HTR-8/SVneo (cell line): ENCODE measurements around the gene FAM180A.
"Not testable (repeated sequence)": the region's sequence is repeated elsewhere in the genome, so short reads cannot be mapped to it uniquely, and the experiment has no call there.

ENCODE experiments used
- DNase-seq: peaks from one replicate; pipeline ENCODE4 v3.0.0; 2011; ENCODE audit warnings: low spot score, mixed read lengths; ENCODE audit not compliant: insufficient read length
- FAIRE-seq: peaks from 2 replicates; lab custom pipeline; 2011; peaks lifted over from hg19 to GRCh38; lab: Jason Lieb, UNC

The FAM180A gene

DNA sequence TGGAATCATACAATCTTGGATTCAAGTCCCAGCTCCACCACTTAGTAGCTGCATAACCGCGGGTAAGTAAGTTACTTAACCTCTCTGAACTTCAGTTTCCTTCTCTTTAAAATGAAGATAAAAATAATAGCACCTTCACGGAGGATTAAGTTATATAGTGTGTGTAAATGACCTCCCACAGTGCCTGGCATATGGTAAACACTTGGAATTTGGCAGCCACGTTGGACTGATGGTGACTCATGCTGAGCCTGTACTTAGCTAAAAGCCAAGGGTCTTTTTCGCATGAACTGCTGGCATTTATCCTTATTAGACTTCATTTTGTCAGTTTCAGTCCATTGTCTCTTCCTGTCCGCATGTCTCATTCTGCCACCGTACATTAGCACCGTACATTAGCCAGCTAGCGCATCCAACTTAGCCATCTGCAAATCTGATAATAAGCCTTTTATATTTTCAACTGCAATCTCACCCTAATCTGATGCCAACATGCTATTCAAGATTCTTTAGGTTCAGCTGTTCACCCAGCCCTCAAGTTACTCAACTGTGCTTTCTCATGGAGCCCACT lies 31.9 kb downstream of the FAM180A start:
- DNase-seq, result peak; percentile 26
- no peak for FAIRE-seq

DNA sequence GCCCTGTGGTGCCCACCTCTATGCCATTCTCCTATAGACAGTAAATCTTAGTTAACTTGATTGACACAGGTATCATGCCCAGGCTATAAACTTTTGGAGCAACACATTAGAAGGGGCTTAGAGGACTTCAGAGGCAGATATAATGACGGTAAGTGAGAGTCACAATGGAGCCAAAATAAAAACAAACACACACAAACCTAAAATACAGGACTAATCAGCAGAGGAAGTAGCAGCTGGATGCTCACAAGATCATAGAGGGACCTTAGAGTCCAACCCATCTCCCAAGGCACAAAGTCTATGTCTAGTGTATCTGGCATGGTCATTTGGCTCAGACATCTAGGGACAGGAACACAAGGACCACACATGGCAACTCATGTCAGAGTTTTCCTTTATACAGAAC lies 32.9 kb downstream of the FAM180A start:
- DNase-seq (no peak), FAIRE-seq (no peak)

DNA sequence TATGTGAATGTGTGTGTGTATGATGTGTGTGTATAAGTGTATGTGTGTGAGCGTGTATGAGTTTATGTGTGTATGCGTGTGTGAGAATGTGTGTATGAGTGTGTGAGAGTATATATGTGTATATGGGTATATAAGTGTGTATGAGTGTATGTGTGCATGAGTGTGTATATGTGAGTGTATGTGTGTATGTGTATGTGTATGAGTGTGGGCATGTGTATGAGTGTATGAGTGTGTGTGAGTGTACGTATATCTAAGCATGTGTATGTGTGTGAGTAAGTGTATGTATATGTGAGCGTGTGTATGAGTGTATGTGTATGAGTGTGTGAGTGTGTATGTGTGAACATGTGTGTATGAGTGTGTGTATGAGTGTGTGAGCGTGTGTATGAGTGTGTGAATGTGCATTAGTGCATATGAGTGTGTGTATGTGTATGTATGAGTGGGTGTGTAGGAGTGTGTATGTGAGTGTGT lies 33.5 kb downstream of the FAM180A start:
- DNase-seq, result no peak
- peak; percentile 62 for FAIRE-seq

DNA sequence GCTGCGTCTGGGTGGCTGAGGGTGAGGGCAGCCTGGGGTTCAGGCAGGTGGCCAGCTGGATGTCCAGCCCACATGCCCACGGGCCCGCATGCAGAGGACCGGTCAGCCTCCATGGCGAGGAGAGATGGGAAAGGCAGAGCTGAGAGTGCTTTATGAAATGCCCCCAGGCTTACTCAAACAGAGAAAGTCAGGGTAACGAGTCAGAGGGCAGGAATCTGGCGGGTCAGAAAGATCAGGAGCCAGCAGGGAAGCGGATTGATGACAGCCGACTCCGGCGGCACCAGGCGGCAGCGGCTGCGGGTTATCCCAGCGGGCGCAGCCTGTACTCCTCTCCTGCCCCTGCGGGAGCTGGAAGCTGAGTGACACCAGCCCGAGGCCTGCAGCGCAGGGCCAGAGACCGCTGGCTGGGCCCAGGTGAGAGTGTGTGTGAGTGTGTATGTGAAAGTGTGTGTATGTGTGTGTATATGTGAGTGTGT lies 34.0 kb downstream of the FAM180A start:
- FAIRE-seq, result peak; percentile 71
- peak; percentile 71 for DNase-seq

DNA sequence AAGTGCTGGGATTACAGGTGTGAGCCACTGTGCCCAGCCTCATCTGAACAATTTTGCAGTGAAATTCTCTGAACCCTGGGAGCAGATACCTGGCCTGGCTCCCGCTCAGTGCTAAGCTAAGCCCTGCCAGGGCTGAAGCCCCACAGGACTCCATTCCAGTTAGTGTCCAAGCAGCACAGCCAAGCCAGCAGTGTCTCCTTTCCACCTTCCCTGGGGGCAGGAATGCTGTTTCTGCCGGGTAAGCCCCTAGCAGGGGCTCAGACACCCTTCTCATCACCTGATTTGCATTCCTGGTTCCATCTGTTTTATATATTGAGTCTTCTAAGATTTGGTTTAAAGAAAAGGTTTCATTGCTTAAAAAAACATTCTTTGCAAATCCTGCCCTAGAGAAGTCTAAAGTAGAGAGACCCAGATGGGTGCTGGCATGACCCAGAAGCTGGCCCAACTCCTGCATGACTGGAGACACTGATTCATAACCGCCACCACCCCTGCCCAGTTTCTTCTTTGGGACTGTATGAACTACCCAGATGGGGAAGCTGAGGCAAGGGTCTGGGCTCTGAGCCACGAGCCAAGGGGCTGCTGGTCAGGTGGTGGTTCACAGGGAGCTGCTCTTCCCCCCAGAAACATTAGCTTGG lies 34.7 kb downstream of the FAM180A start:
- FAIRE-seq, result no peak

DNA sequence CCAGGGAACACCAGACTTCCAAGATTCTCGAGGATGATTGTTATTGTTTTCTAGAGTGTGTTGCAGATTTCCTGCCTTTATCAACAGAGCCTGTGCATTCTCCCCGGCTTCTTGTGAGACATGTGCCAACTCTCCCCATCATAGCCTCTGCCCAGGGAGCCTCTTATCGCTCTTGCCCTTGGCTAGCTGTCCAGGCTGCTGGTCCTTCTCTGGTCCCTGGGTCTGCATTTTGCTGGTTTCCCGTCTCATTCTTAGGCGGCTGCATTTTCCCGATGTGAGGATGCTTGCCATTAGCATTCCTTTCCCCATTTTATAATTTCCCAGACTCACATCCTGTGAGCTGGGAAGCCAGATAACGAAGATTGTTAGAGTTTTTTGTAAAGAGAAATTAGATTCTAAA lies 35.8 kb downstream of the FAM180A start:
- DNase-seq, result no peak
- no peak for FAIRE-seq

More for the DNA sequence above, 34.7 kb downstream of the FAM180A start:
- DNase-seq, result no peak

DNA sequence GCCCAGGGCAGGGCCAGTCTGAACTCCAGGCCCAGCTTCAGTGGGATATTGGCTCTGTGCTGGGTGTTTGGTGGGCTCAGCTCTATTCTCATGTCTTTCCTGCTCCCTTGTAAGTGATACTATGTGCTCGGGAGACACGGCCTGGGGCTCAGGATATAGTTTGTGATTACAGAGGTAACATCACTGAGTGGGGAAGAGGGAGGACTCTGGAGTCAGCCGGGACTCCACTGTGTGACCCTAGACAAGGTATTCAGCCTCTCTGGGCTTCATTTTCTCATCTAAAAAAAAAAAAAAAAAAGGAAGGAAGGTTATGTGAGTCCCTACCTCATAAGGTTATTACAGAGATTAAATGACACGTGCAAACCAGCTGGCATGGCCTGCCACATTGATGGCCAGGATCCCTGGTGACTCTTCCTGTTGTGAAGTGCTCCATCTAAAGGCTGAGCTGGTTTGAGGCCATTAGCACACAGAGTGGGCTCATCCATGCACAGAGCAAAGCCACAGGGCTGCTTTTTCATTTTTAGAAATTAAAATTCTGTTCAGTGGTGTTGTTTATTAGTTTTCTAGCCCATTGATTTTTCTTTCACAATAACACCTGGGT lies 36.3 kb downstream of the FAM180A start:
- no peak for DNase-seq
- FAIRE-seq, result no peak

DNA sequence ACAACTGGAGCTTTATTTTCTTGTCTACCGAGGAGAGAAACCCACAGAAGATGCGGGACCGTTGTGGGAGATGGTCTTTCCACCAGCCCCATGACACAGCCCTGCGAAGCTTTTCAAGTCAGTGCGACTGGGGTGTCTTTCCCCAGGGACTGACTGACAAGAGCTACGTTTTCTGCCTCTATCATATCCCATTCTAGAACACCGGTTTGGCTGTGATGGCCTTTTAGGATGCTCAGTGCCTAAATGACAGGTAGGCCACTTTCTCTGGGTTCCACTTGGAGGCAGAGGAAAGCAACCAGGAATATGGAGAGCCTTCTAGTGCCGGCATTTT lies 37.5 kb downstream of the FAM180A start:
- no peak for DNase-seq

DNA sequence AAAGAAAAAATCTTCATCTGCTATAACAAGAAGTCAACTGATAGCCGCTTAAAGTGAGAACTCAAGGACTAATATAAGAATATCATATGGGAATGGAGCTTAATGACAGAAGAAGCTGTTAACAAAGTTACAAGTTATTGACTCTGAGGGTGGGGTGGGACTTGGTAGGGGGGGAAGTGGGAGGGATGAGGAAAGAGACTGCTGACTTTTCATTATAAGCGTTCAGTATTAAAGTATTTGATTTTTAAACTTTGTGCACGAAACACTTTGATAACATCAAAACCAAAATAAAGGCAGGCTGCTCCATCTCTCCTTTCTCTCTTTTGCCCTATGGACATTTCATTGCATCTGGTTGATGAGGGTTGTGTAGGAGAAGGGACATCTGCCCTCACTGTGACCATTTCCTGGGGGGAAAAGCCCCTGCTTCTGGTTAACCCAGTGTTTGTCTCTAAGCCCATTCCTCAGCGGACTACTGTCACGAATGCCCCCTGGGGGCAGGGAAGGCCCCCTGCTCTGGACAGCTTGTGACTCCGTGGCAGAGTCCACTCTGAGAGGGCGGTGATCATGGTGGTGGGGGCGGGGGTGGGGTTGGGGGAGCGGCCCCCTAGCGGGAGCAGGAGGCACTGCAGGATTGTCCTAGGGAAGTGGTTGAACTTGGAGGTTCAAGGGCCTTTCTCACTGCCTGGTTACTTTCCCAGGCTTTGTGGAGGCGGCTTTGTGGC lies 38.0 kb downstream of the FAM180A start:
- FAIRE-seq, result no peak
- DNase-seq, result no peak

More for the DNA sequence above, 37.5 kb downstream of the FAM180A start:
- FAIRE-seq, result no peak

DNA sequence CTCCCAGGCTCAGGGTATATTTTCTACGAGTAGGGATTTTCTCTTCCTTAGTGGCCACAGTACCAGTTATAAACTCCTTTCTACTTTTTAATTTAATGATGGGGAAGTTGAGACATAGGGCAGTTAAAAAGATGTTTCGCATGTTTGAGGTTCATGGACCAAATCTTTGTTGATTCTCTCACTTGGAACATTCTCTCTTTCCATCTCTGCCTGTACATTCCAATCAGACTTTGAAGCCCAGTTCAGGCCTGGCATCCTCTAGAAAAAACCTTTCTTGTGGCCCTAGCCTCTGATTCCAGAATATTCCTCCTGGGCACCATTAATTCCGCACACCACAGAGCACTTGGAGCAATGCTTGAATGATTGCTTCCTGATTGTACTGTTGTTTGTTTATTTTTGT lies 39.1 kb downstream of the FAM180A start:
- FAIRE-seq (no peak), DNase-seq (no peak)

DNA sequence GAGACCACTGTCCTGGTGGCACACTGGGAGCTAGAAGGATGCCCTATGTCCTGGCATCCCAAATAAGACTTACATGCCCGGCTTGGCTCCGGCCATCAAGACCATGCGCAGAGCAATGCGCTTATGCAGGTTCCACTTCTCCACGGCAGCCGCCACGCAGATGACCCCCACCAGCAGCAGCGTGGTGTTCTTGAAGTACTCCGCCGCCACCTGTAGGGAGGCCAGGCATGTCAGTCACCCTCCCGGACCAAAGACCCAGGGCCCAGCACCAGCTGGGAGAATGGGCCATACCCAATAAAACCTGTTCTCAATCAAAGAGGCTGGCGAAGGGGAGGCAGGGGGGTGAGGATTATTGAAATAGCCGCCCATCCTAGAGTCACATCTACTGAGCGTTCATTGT lies 40.6 kb downstream of the FAM180A start:
- DNase-seq, result no peak
- FAIRE-seq, result no peak

DNA sequence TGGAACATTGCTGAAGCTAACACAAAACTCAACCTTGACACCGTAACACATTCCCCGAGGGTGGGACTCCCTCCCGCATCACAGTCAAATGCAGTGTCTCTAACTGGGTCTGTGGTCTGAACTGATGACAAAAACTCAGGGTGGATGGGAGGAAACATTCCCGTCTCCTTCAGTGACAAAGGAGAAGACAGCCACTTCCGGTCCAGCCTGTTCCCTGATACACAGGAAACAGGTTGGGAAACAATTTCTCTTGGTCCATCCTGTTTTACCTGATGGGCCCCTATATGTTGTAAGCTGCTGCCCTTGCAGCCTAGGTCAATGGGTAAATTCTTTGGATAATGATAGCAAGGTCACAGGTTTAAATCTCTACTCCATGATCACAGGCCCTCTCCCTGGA lies 41.0 kb downstream of the FAM180A start:
- no peak for FAIRE-seq
- no peak for DNase-seq

DNA sequence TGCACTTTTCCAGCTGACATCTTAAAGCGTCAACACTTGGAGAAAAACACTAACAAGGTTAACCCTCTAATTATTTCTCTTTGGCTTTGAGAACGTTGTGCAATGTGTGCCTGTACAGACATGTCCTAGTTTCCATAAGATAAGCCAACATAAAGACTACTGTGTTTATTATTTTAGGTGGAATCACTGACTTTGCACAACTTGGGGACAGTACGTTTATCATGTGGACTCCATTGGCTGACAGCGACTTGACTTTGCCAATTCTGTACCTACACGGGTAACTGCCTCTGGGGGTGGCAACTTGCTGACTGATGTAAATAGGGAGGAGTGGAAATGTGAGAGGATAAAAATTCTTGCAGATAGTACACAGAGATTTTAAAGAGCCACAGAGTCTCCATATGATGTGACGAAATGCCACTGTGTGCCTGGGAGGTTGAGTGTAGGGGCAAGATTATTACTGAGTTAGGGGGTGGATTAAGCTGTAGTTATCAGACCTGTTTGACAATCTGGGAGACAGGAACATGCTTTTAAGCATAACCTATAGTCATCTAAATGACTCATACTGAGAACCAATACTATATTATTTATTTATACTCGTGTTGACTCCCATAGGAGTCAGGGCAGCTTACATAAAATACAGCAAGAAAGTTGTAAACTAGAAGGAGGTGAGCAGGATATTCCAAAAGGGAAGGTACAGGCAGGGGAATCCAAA lies 41.6 kb downstream of the FAM180A start:
- no peak for FAIRE-seq
- no peak for DNase-seq

DNA sequence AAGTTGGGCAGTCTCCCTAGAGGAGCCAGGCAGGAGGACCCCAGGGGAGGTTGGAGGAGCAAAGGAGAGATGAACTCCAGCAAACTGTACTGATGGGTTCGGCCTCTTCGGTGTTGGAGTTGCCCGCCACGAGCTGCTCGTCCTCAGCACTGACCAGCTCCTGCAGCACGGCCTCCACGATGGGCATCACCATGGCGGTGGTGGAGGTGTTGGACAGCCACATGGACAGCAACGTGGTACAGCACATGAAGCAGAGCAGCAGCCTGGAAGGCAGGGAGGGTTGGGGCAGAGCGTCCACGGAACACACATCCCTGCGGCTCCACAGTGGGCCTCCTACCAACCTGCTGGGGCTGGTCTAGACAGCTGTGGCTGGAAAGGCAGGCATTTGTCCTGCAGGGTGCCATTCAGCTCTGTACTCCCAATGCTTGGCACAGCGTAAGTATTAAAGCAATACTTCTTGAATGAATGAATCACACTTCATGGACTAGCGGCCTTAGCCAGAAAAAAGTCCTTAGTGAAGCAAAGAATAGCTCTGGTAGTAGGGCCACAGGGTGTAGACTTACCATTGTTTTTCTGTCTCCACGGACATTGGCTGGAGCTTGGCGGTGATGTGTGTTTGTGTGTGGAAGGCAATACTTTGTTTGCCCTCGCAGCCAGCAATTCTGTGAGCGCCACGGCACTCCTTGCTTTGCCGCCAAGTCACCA lies 42.4 kb downstream of the FAM180A start:
- no peak for FAIRE-seq
- DNase-seq, result no peak

DNA sequence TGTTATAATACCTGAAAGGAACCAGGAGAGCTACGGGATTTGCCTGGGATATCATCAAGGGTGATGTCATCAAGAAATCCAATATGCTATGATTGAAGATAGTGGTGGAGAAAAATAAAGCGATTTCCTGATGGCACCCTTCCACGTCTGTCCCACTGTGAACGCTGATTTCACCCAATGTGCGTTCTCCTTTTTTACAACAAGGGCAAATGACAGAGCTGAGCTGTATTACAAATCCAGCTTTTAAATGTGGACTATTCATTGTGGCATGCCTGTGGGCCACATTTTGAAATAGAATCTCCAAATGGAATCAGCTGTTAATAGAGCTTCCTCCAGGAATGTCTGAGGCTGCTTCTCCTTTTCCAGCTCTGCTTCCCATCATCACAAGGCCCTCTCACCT lies 43.9 kb downstream of the FAM180A start:
- no peak for FAIRE-seq

DNA sequence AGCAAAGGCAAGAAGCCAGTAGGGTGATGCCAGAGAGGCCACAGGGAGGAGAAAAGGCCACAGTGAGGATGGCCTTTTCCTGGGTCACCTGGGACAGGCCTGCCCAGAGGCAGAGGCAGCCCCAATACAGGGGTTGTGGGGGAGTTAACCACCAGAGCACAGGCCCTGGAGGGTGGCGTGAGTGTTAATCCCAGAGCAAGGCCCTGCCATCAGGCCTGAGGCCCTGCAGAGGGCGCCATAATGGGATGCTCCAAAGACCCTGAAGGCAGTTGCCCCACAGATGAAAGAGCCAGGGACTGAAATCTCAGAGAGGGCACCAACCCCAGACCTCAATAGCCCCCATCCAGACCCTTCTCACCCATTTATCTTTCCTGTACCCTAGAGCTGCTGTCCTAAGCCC lies 44.5 kb downstream of the FAM180A start:
- no peak for FAIRE-seq
- DNase-seq, result no peak

More for the DNA sequence above, 43.9 kb downstream of the FAM180A start:
- DNase-seq, result no peak

DNA sequence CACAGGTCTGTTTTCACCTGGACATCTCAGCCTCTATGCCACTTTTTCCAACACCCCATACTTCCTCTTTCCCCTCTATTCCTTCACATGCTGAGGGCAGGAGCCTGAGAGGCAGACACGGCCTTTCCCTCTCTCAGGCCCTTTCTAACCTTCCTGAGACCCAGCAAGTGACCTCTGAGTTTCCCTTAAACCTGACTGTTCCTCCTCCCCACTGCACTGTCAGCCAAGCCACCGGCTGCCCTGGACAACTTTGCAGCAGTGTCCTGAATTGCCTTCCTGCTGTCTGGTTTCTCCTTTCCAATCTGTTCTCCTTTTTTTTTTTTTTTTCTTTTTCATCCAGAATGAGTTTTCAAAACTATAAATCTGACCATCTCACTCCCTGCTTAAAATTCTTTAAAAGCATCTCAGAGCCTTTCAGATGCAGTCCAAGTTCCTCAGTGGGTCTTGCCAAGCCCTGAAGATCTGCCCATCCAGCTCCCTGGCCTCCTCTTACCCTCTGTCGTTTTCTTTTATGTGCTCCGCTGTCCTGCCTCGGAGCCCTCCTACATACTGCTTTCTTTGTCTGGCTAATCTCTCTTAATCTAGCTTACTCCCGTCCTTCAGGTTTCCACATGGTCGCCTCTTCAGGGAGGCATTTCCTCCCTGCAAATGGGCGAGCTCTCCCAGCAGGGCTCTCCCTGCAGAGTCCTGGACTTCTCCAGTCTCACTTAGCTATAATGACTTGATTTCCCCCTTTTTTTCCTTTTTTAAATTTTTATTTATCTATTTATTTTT lies 51.1 kb downstream of the FAM180A start:
- no peak for DNase-seq
- no peak for FAIRE-seq

DNA sequence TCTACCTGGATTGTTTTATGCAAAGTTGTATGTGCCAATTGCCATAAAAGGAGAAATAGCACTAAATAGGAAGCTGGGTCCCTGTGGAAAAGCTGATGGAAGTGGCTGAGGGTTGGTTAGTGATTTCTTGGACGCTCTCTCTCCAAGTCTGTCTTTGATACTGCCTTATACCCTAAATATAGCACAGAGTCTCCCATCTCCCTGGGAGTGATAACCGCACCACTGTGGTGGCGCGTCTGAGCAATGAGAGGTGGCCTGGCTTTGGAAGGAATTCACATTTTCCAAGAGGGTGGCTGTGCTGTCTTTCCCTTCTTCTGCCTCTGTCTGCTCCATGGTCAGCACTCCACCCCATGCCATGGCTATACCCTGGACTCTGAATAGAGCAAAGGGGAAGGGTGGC lies 55.1 kb downstream of the FAM180A start:
- FAIRE-seq, result no peak
- no peak for DNase-seq

DNA sequence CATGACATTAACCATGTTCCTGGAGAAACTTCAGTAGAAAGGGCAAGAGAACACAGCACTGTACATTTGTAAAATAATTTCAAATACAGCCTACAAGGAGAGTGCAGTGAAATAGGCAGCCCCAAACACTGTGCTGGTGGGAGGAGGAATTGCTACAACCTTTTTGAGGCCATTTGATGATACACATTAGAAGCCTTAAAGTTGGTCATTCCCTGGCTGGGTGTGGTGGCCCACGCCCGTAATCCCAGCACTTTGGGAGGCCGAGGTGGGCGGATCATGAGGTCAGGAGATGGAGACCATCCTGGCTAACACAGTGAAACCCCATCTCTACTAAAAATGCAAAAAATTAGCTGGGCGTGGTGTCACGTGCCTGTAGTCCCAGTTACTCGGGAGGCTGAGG lies 56.0 kb downstream of the FAM180A start:
- not testable (repeated sequence) for FAIRE-seq, DNase-seq
